OCI-LY7 (cell line): ENCODE results near the gene RAB11FIP5.

Source experiments
- CTCF ChIP-seq: fragments of 200-600 bp; sonication (generic); conservative IDR thresholded peaks from 2 replicates; pipeline ENCODE4 v1.5.1; 2014; ENCODE audit warnings: mild to moderate bottlenecking, antibody characterized with exemption, low read length, moderate library complexity, mixed read lengths
- EZH2phosphoT487 ChIP-seq: fragments of 200-600 bp; sonication (generic); IDR thresholded peaks from 2 replicates; pipeline ENCODE4 v1.6.1; 2018; ENCODE audit warnings: low read depth, borderline replicate concordance, mild to moderate bottlenecking, mixed run types, antibody characterized with exemption, low read length, moderate library complexity, mixed read lengths

DNA sequence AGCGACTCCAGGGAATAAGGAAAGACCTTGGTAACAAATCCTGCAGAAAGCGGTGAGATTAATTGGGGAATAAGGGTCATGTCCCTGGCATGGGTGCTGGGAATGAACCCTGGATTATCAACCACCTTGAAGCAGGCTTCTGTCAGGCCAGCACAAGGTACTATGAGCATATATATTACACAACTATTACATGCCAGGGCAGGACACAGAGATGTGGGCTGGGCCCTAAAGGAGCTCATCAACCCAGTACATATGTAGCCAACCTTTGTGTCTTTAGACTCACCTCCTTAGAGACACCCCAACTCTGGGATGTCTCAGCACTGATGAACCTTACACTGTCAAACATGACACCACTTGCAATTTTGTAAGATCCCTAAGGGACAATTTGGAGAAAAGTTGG is 44.6 kb downstream of the RAB11FIP5 start:
- TF ChIP-seq CTCF (no peak), EZH2phosphoT487 (no peak)
